Adrenal gland (tissue), 12 donors: ENCODE measurements around the gene NR1D1. TPM values are rescaled to one million over a fixed set of nuclear protein-coding genes. Genes with fewer than 3 reads are reported as not detected.

Experiments
- DNase-seq, 7 donors: peaks; one replicate each; pipeline ENCODE4 v3.0.0-alpha.2; 2019 to 2020
- H3K27ac ChIP-seq, 5 donors: fragments of 200-600 bp; sonication (generic) in 4 of 5; 1 replicate in 3 of 5; 2 replicates in 2 of 5; pipeline versions ENCODE4 v1.5.1 to v1.8.0; 2016 to 2020; ENCODE audit warnings: mild to moderate bottlenecking in 1 of 5
- H3K27me3 ChIP-seq: fragments of 200-600 bp; 2 replicates; pipeline ENCODE4 v1.8.0; 2021
- H3K36me3 ChIP-seq, 2 donors: fragments of 200-600 bp; replicated peaks in 1 of 2; 1 replicate in 1 of 2; 2 replicates in 1 of 2; pipeline versions ENCODE4 v1.5.1 to v1.8.0; 2018 to 2022
- H3K4me1 ChIP-seq, 2 donors: fragments of 200-600 bp; replicated peaks in 1 of 2; 1 replicate in 1 of 2; 2 replicates in 1 of 2; pipeline versions ENCODE4 v1.5.1 to v1.8.0; 2018 to 2021
- H3K4me3 ChIP-seq, 4 donors: fragments of 200-600 bp; sonication (generic) in 3 of 4; one replicate each; pipeline ENCODE4 v1.5.1; 2016 to 2018
- H3K9me3 ChIP-seq, 3 donors: fragments of 200-600 bp; sonication (generic) in 1 of 3; replicated peaks in 1 of 3; 1 replicate in 2 of 3; 2 replicates in 1 of 3; pipeline versions ENCODE4 v1.5.1 to v1.8.0; 2016 to 2021
- POLR2A ChIP-seq, 2 donors: fragments of 450-650 bp; IDR thresholded peaks; one replicate each; pipeline ENCODE4 v1.6.1; 2017; ENCODE audit warnings: antibody characterized with exemption in 2 of 2, mild to moderate bottlenecking in 2 of 2, moderate library complexity in 1 of 2
- WGBS, 4 donors: extraction: QIAGEN DNeasy Blood & Tissue Kit in 2 of 4; methylation state at CpG; one replicate each; pipeline versions ENCODE4 v1.1.5 to v1.1.7; 2013 to 2017; 5-methylcytosine and 5-hydroxymethylcytosine counted together
- intact Hi-C, 2 donors: fragments of 100-400 bp; cut with DNase I; formaldehyde crosslinking; loops; one replicate each; pipeline versions ENCODE4 v1.14.1 to v1.15.0; 2022 to 2023
- polyA plus RNA-seq, 3 donors: library from polyadenylated mRNA; stranded (reverse); fragments of 200-250 nt in 2 of 3; fragments of 350-450 nt in 1 of 3; fragmentation: Illumina TruSeq in 1 of 3; extraction: RNeasy Lipid Tissue Mini Kit (QIAGEN cat#74804) in 1 of 3; gene quantifications; one replicate each; pipeline ENCODE4 v1.2.3, GENCODE V29; 2013 to 2014
- total RNA-seq, 9 donors: library from RNA; depleted of rRNA in 4 of 9; stranded (reverse); fragments of >200 nt in 4 of 9; fragments of 120-200 nt in 1 of 9; fragmentation: NEBNext Ultra II Directional in 1 of 9; extraction: Animal tissue kit (Norgen Biotek cat#: 25700) in 1 of 9; gene quantifications; one replicate each; pipeline versions ENCODE4 v1.1.0 to v1.2.4, GENCODE V29; 2013 to 2023
- TF ChIP-seq, protein P1 (sequence below), 6 experiments: fragments of 450-650 bp in 4 of 6; fragments of 200-600 bp in 2 of 6; sonication (generic) in 1 of 6; IDR thresholded peaks; 1 replicate in 5 of 6; 2 replicates in 1 of 6; pipeline versions ENCODE4 v1.5.1 to v1.8.0; 2016 to 2021; ENCODE audit warnings: antibody characterized with exemption in 6 of 6, mild to moderate bottlenecking in 2 of 6, moderate library complexity in 1 of 6
- donor health status: healthy with polysubstance abuse.
- donor health status: Bipolar disorder and iron deficiency.
- donor health status: DM: yes; HTN: yes; CAD: no.
- donor health status: DM: no; HTN: no; CAD: no.
- donor health status: DM: no; HTN: no; CAD: no.
- donor health status: DM: yes; HTN: yes; CAD: no.

Gene NR1D1
- total and polyA plus RNA-seq, 12 donors, result 3.4 to 69.1 (median 35.5) TPM

DNA sequence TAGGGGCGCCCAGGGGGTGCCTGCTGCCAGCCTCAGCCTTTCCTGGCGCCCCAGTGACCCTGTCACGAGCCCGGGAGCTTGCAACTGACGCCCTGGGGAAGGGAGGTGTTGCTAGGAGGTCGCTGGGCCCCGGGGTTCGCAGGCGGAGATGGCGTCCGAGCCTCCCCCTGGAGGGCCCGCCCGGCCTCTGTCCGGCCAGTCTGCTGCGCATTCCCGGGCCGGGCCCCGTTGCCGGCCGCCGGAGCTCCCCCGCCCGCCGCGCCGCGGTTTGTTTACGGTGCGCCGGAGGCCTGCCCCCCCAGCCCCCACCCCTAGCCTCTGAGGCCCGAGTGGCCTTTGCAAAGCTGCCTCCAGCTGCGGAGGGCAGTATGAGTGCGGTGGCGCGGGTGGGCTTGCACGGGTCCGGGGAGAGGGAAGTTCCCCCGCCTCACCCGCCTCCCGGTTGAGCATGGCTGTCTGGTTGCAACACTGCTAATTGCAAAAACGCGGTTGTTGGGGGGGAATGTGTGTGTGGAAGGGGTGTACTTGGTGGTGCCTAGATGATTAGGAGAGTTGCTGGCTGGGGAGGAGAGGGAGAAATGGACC lies 37.1 kb downstream of the NR1D1 start:
- peak in 1 of 2 donors; percentile 65 for TF ChIP-seq POLR2A (IDR thresholded peaks at IDR 0.05)
- TF ChIP-seq, protein P1, sequence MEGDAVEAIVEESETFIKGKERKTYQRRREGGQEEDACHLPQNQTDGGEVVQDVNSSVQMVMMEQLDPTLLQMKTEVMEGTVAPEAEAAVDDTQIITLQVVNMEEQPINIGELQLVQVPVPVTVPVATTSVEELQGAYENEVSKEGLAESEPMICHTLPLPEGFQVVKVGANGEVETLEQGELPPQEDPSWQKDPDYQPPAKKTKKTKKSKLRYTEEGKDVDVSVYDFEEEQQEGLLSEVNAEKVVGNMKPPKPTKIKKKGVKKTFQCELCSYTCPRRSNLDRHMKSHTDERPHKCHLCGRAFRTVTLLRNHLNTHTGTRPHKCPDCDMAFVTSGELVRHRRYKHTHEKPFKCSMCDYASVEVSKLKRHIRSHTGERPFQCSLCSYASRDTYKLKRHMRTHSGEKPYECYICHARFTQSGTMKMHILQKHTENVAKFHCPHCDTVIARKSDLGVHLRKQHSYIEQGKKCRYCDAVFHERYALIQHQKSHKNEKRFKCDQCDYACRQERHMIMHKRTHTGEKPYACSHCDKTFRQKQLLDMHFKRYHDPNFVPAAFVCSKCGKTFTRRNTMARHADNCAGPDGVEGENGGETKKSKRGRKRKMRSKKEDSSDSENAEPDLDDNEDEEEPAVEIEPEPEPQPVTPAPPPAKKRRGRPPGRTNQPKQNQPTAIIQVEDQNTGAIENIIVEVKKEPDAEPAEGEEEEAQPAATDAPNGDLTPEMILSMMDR (IDR thresholded peaks at IDR 0.05), result no peak
- intact Hi-C loops, result loop anchor here in 1 of 2 donors (10.0 kb wide), 1 partner anchor 102 kb away; no protein-coding TSS in a partner anchor
- Histone ChIP-seq H3K4me1 (peaks cover 28 to 47% of the 10 kb centered on the region in 2 donors), H3K36me3 (no peaks in the 10 kb centered on the region), H3K27me3 (no peaks in the 10 kb centered on the region), H3K27ac (peak overlapping the region; percentile 72 to 96 (median 93)), H3K9me3 (no peaks in the 10 kb centered on the region), H3K4me3 (peak overlapping the region; percentile 73 to 100 (median 91))
- peak in 6 of 7 donors; percentile 59 to 65 (median 61) for DNase-seq
- 0 to 2% (median 1%) methylated on average over 6 to 42 of the region's 42 CpGs for WGBS, 4 donors

DNA sequence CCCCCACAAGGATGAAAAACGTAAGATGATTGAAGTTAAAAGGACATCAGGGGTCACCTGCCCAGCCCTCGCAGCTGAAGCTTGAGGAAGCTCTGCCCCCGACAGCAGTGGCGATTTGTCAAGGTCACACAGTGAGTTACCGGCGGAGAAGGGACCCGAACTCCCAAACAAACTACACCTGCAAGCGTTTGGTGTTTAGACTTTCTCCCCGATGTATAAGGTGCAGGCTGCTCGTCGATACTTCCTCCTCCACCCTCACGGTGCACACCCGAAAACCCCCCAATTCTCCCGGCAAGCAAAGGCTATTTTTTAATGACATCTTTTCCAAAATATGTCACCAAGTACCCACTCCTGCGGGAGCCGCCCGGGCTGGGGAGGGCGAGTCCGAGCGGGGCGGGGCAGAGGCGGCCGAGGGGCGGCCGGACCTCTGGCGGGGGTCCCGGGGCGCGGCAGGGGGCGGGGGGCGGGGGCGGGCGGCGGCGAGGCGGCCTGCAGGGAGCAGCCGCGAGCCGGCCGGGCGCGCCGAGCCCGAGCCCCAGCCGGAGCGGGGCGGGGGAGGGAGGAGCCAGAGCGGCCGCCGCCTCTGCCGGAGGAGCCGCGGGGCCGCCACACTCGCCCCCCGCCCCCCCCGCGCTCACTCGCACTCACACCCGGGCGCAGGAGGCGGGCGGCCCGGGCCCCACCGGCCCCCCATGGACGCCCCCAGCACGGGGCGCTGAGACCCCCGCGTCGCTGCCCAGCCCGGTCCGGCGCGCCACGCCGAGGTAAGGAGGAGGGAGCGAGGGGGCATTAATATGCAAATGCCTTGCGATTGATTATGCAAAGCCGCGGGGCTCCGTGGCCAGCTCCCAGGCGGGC lies 37.8 kb downstream of the NR1D1 start, which contains the start of gene THRA:
TSS of gene THRA (plus strand) at position 637 of the 858 bp plus-strand sequence. CDS start 11,524 bp downstream, outside the sequence.
- 0 to 3% (median 1%) methylated on average over 13 to 83 of the region's 83 CpGs for WGBS, 4 donors
- H3K4me3 ChIP-seq, result peak within 1 kb of the TSS; percentile 73 to 100 (median 91)
- TF ChIP-seq, protein P1 (IDR thresholded peaks at IDR 0.05), result peak in 2 of 6 experiments; percentile 9 to 35
- no peak for TF ChIP-seq POLR2A (IDR thresholded peaks at IDR 0.05)
- H3K27ac ChIP-seq, result peak within 1 kb of the TSS; percentile 72 to 96 (median 93)
- intact Hi-C loops, result loop anchor here in 1 of 2 donors (10.0 kb wide), 1 partner anchor 102 kb away; no protein-coding TSS in a partner anchor
- no peaks in the 10 kb centered on the region for H3K9me3 ChIP-seq
- DNase-seq, result peak; percentile 55 to 78 (median 73)
- H3K27me3 ChIP-seq, result no peaks in the 10 kb centered on the region
- H3K36me3 ChIP-seq, result no peaks in the 10 kb centered on the region
- peaks cover 23 to 40% of the 10 kb centered on the region in 2 donors for H3K4me1 ChIP-seq

DNA sequence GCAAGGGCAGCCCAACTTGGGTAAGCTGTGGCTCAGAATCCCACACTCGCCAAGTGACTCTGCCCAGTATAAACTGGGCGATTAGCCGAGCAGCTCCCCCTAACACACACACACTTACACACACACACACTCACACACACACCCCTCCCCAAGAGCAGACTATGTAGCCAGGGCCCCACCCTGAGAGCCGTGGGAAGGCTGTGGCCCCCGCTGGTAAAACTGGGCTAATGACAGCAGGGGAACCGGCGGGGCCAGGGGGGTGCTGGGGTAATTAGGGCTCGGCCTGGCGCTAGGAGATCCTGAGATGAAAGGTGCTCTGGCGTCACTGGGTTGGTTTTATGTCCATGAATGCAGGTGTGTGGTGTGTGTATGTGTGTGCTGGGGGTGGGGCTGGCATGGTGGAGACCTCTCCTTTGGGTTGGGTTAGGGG lies 38.8 kb downstream of the NR1D1 start:
- Histone ChIP-seq H3K9me3 (no peaks in the 10 kb centered on the region), H3K27ac (no peak overlapping the region), H3K27me3 (no peaks in the 10 kb centered on the region), H3K4me1 (peaks cover 23 to 32% of the 10 kb centered on the region in 2 donors), H3K4me3 (no peak overlapping the region), H3K36me3 (no peaks in the 10 kb centered on the region)
- DNase-seq, result peak in 1 of 7 donors; percentile 26
- no peak for TF ChIP-seq POLR2A (IDR thresholded peaks at IDR 0.05)
- TF ChIP-seq, protein P1 (IDR thresholded peaks at IDR 0.05), result no peak
- intact Hi-C loops, result loop anchor here in 1 of 2 donors (10.0 kb wide), 1 partner anchor 103 kb away; no protein-coding TSS in a partner anchor
- WGBS, 4 donors, result 70 to 100% (median 80%) methylated on average over 1 to 10 of the region's 10 CpGs
